ENCODE results near the gene KCND3. TPM values are rescaled to one million over a fixed set of nuclear protein-coding genes. Genes with fewer than 3 reads are reported as not detected.

Gene KCND3
- total RNA-seq, 1 donor from 2014 or later, result 8.1 TPM

GRCh38 chr1:111903148-111903870 is 86.2 kb downstream of the KCND3 start:
- H3K27ac ChIP-seq, result no peak overlapping the region
- no peak overlapping the region for H3K4me3 ChIP-seq
- no peaks in the 10 kb centered on the region for H3K4me1 ChIP-seq
- H3K9me3 ChIP-seq, result no peaks in the 10 kb centered on the region
- no peaks in the 10 kb centered on the region for H3K36me3 ChIP-seq
- TF ChIP-seq CTCF (IDR thresholded peaks at IDR 0.05), result no peak
- TF ChIP-seq POLR2A (IDR thresholded peaks at IDR 0.05), result no peak
- TF ChIP-seq POLR2AphosphoS5 (IDR thresholded peaks at IDR 0.05; ENCODE audit: insufficient read depth in 1 of 2, low read depth in 1 of 2), result no peak
- DNase-seq (ENCODE audit: extremely low spot score in 2 of 2), result no peak
- intact Hi-C loops (cut with DNase I), result no loop called here
- no peaks in the 10 kb centered on the region for H3K27me3 ChIP-seq

- intact Hi-C loops (cut with DNase I), result no loop called here
- Histone ChIP-seq H3K9me3 (no peaks in the 10 kb centered on the region), H3K27ac (no peak overlapping the region), H3K27me3 (no peaks in the 10 kb centered on the region), H3K4me3 (no peak overlapping the region), H3K4me1 (no peaks in the 10 kb centered on the region), H3K36me3 (no peaks in the 10 kb centered on the region)
- DNase-seq (ENCODE audit: extremely low spot score in 2 of 2), result no peak
- no peak for TF ChIP-seq POLR2A (IDR thresholded peaks at IDR 0.05)
- TF ChIP-seq POLR2AphosphoS5 (IDR thresholded peaks at IDR 0.05; ENCODE audit: insufficient read depth in 1 of 2, low read depth in 1 of 2), result no peak
- no peak for TF ChIP-seq CTCF (IDR thresholded peaks at IDR 0.05)
Observed at GRCh38 chr1:111895469-111895868, 94.0 kb downstream of the KCND3 start.

GRCh38 chr1:111895017-111895416 is 94.5 kb downstream of the KCND3 start:
- no peak for DNase-seq (ENCODE audit: extremely low spot score in 2 of 2)
- H3K36me3 ChIP-seq, result no peaks in the 10 kb centered on the region
- TF ChIP-seq POLR2A (IDR thresholded peaks at IDR 0.05) (no peak), POLR2AphosphoS5 (IDR thresholded peaks at IDR 0.05; ENCODE audit: insufficient read depth in 1 of 2, low read depth in 1 of 2) (no peak), CTCF (IDR thresholded peaks at IDR 0.05) (no peak)

GRCh38 chr1:111894497-111894896 is 95.0 kb downstream of the KCND3 start:
- H3K27ac ChIP-seq, result no peak overlapping the region
- no peaks in the 10 kb centered on the region for H3K36me3 ChIP-seq
- no peak for DNase-seq (ENCODE audit: extremely low spot score in 2 of 2)
- TF ChIP-seq POLR2A (IDR thresholded peaks at IDR 0.05) (no peak), POLR2AphosphoS5 (IDR thresholded peaks at IDR 0.05; ENCODE audit: insufficient read depth in 1 of 2, low read depth in 1 of 2) (no peak), CTCF (IDR thresholded peaks at IDR 0.05) (no peak)
- no peaks in the 10 kb centered on the region for H3K4me1 ChIP-seq
- H3K27me3 ChIP-seq, result no peaks in the 10 kb centered on the region
- intact Hi-C loops (cut with DNase I), result no loop called here
- no peak overlapping the region for H3K4me3 ChIP-seq
- no peaks in the 10 kb centered on the region for H3K9me3 ChIP-seq

More at GRCh38 chr1:111895017-111895416, 94.5 kb downstream of the KCND3 start:
- Histone ChIP-seq H3K4me1 (no peaks in the 10 kb centered on the region), H3K27ac (no peak overlapping the region), H3K9me3 (no peaks in the 10 kb centered on the region), H3K27me3 (no peaks in the 10 kb centered on the region), H3K4me3 (no peak overlapping the region)
- intact Hi-C loops (cut with DNase I), result no loop called here

- intact Hi-C loops (cut with DNase I), result no loop called here
- H3K4me3 ChIP-seq, result no peak overlapping the region
- no peaks in the 10 kb centered on the region for H3K27me3 ChIP-seq
- no peaks in the 10 kb centered on the region for H3K4me1 ChIP-seq
- no peak overlapping the region for H3K27ac ChIP-seq
- no peaks in the 10 kb centered on the region for H3K9me3 ChIP-seq
- TF ChIP-seq CTCF (IDR thresholded peaks at IDR 0.05) (no peak), POLR2AphosphoS5 (IDR thresholded peaks at IDR 0.05; ENCODE audit: insufficient read depth in 1 of 2, low read depth in 1 of 2) (no peak), POLR2A (IDR thresholded peaks at IDR 0.05) (no peak)
- H3K36me3 ChIP-seq, result no peaks in the 10 kb centered on the region
- no peak for DNase-seq (ENCODE audit: extremely low spot score in 2 of 2)
Observed at GRCh38 chr1:111891566-111891965, 97.9 kb downstream of the KCND3 start.
